SK-N-SH treated with all-trans-retinoic acid at 6 μM for 48 hours (cell line): Measurements from ENCODE around the gene TRIM44.

Source experiments
- ATAC-seq: fragments of 200-7000 bp; cut with Tn5 transposase; 3 replicates; pipeline ENCODE4 v1.9.1; 2020; ENCODE audit warnings: mild to moderate bottlenecking, moderate library complexity
- ARNTL ChIP-seq: fragments of 450-650 bp; formaldehyde crosslinking; IDR thresholded peaks from 2 replicates; pipeline ENCODE4 v1.5.0; 2020; ENCODE audit warnings: low read depth, mild to moderate bottlenecking, moderate library complexity, borderline replicate concordance
- BACH2 ChIP-seq: fragments of 250-450 bp; sonication (Bioruptor Pico); IDR thresholded peaks from 2 replicates; pipeline ENCODE4 v1.9.0; 2021; ENCODE audit warnings: mild to moderate bottlenecking, borderline replicate concordance
- CREB5 ChIP-seq: fragments of 250-450 bp; sonication (Bioruptor Pico); IDR thresholded peaks from 2 replicates; pipeline ENCODE4 v1.5.1; 2020; ENCODE audit warnings: low read depth, mild to moderate bottlenecking, moderate library complexity
- CSDC2 ChIP-seq: fragments of 250-450 bp; sonication (Bioruptor Pico); IDR thresholded peaks from 2 replicates; pipeline ENCODE4 v1.5.0; 2020; ENCODE audit warnings: mild to moderate bottlenecking, moderate library complexity
- CSRNP3 ChIP-seq: fragments of 250-450 bp; sonication (Bioruptor Pico); IDR thresholded peaks from 2 replicates; pipeline ENCODE4 v1.5.1; 2021; ENCODE audit warnings: mild to moderate bottlenecking, moderate library complexity
- ESRRG ChIP-seq: fragments of 250-450 bp; sonication (Bioruptor Pico); IDR thresholded peaks from 2 replicates; pipeline ENCODE4 v1.6.1; 2021; ENCODE audit warnings: mild to moderate bottlenecking
- GLIS3 ChIP-seq: fragments of 250-450 bp; sonication (Bioruptor Pico); IDR thresholded peaks from 2 replicates; pipeline ENCODE4 v1.5.0; 2020; ENCODE audit warnings: mild to moderate bottlenecking, moderate library complexity
- OSR1 ChIP-seq: fragments of 250-450 bp; sonication (Bioruptor Pico); IDR thresholded peaks from 2 replicates; pipeline ENCODE4 v1.8.0; 2022; ENCODE audit warnings: moderate library complexity, mild to moderate bottlenecking, inconsistent platforms
- PATZ1 ChIP-seq: fragments of 250-450 bp; sonication (Bioruptor Pico); IDR thresholded peaks from 2 replicates; pipeline ENCODE4 v1.8.0; 2020; ENCODE audit warnings: mild to moderate bottlenecking, moderate library complexity, borderline replicate concordance
- POU6F1 ChIP-seq: fragments of 250-450 bp; sonication (Bioruptor Pico); IDR thresholded peaks from 2 replicates; pipeline ENCODE4 v1.8.0; 2021; ENCODE audit warnings: low read depth, mild to moderate bottlenecking, moderate library complexity, borderline replicate concordance
- PPARA ChIP-seq: fragments of 250-450 bp; sonication (Bioruptor Pico); IDR thresholded peaks from 2 replicates; pipeline ENCODE4 v1.5.0; 2020; ENCODE audit warnings: mild to moderate bottlenecking, borderline replicate concordance
- SNAI2 ChIP-seq: fragments of 250-450 bp; sonication (Bioruptor Pico); IDR thresholded peaks from 2 replicates; pipeline ENCODE4 v1.5.0; 2020; ENCODE audit warnings: mild to moderate bottlenecking, moderate library complexity
- TCF4 ChIP-seq: fragments of 250-450 bp; sonication (Bioruptor Pico); IDR thresholded peaks from 2 replicates; pipeline ENCODE4 v1.8.0; 2021; ENCODE audit warnings: mild to moderate bottlenecking, moderate library complexity, borderline replicate concordance
- TOX ChIP-seq: fragments of 250-450 bp; sonication (Bioruptor Pico); IDR thresholded peaks from 2 replicates; pipeline ENCODE4 v1.8.0; 2021; ENCODE audit warnings: mild to moderate bottlenecking, moderate library complexity, borderline replicate concordance
- ZC3H10 ChIP-seq: fragments of 250-450 bp; sonication (Bioruptor Pico); IDR thresholded peaks from 2 replicates; pipeline ENCODE4 v1.5.1; 2021; ENCODE audit warnings: mild to moderate bottlenecking, moderate library complexity
- ZFP3 ChIP-seq: fragments of 250-450 bp; sonication (Bioruptor Pico); IDR thresholded peaks from 2 replicates; pipeline ENCODE4 v1.5.0; 2020; ENCODE audit warnings: mild to moderate bottlenecking, moderate library complexity
- ZFP30 ChIP-seq: fragments of 450-650 bp; formaldehyde crosslinking; IDR thresholded peaks from 2 replicates; pipeline ENCODE4 v1.5.0; 2022; ENCODE audit warnings: mild to moderate bottlenecking, moderate library complexity
- ZNF565 ChIP-seq: fragments of 450-650 bp; formaldehyde crosslinking; conservative IDR thresholded peaks from 2 replicates; pipeline ENCODE4 v1.5.0; 2020; ENCODE audit warnings: low read depth, mild to moderate bottlenecking, moderate library complexity
- ZNF70 ChIP-seq: fragments of 450-650 bp; formaldehyde crosslinking; IDR thresholded peaks from 2 replicates; pipeline ENCODE4 v1.5.0; 2020; ENCODE audit warnings: mild to moderate bottlenecking, moderate library complexity
- ZNF8 ChIP-seq: fragments of 450-650 bp; formaldehyde crosslinking; IDR thresholded peaks from 2 replicates; pipeline ENCODE4 v1.5.0; 2020; ENCODE audit warnings: mild to moderate bottlenecking, moderate library complexity

Gene TRIM44

GRCh38 chr11:35800970-35801953 is 138.7 kb downstream of the TRIM44 start (continued):
- TF ChIP-seq ESRRG (CRISPR knock-in tag), result no peak
- TF ChIP-seq ZC3H10, result no peak
- TF ChIP-seq OSR1 (CRISPR knock-in tag), result no peak
- TF ChIP-seq ARNTL (CRISPR knock-in tag), result no peak
- no peak for TF ChIP-seq GLIS3 (CRISPR knock-in tag)
- no peak for TF ChIP-seq BACH2 (CRISPR knock-in tag)
- TF ChIP-seq POU6F1 (CRISPR knock-in tag), result no peak
- no peak for TF ChIP-seq ZFP30 (CRISPR knock-in tag)
- TF ChIP-seq ZNF565, result no peak
- TF ChIP-seq ZFP3 (CRISPR knock-in tag), result no peak
- no peak for TF ChIP-seq ZNF70 (CRISPR knock-in tag)

- ATAC-seq, result no peak
- TF ChIP-seq OSR1 (CRISPR knock-in tag) (no peak), ZNF8 (CRISPR knock-in tag) (no peak), TOX (CRISPR knock-in tag) (no peak), PPARA (CRISPR knock-in tag) (no peak), CREB5 (no peak), ESRRG (CRISPR knock-in tag) (no peak), CSDC2 (CRISPR knock-in tag) (no peak), ZFP3 (CRISPR knock-in tag) (no peak), ZFP30 (CRISPR knock-in tag) (no peak), CSRNP3 (CRISPR knock-in tag) (no peak), BACH2 (CRISPR knock-in tag) (no peak), ARNTL (CRISPR knock-in tag) (no peak), SNAI2 (CRISPR knock-in tag) (no peak), TCF4 (CRISPR knock-in tag) (no peak), ZNF70 (CRISPR knock-in tag) (no peak), GLIS3 (CRISPR knock-in tag) (no peak)
Observed at GRCh38 chr11:35802221-35802620, 139.6 kb downstream of the TRIM44 start.

- TF ChIP-seq SNAI2 (CRISPR knock-in tag) (no peak), PATZ1 (CRISPR knock-in tag) (no peak), CSRNP3 (CRISPR knock-in tag) (no peak), BACH2 (CRISPR knock-in tag) (no peak), ESRRG (CRISPR knock-in tag) (no peak), OSR1 (CRISPR knock-in tag) (no peak), POU6F1 (CRISPR knock-in tag) (no peak), ZC3H10 (no peak), ZFP30 (CRISPR knock-in tag) (no peak), ARNTL (CRISPR knock-in tag) (no peak)
- TF ChIP-seq, all 23 proteins: peak for 0
- ATAC-seq, result no peak
Observed at GRCh38 chr11:35802672-35803071, 140.1 kb downstream of the TRIM44 start.
